Measurements from ENCODE around the gene KLHL30.
A peak's percentile ranks its signal among the peaks of the same experiment; 100 is the strongest.

Gene KLHL30

GRCh38 chr2:238106698-238107524 lies 31.6 kb upstream of the KLHL30 start:
- TF ChIP-seq CEBPB (IDR thresholded peaks at IDR 0.05) (no peak), RAD21 (IDR thresholded peaks at IDR 0.05; ENCODE audit: low read depth) (peak; percentile 51), USF1 (IDR thresholded peaks at IDR 0.05) (no peak), YY1 (IDR thresholded peaks at IDR 0.05; ENCODE audit: low read depth) (no peak)

DNA sequence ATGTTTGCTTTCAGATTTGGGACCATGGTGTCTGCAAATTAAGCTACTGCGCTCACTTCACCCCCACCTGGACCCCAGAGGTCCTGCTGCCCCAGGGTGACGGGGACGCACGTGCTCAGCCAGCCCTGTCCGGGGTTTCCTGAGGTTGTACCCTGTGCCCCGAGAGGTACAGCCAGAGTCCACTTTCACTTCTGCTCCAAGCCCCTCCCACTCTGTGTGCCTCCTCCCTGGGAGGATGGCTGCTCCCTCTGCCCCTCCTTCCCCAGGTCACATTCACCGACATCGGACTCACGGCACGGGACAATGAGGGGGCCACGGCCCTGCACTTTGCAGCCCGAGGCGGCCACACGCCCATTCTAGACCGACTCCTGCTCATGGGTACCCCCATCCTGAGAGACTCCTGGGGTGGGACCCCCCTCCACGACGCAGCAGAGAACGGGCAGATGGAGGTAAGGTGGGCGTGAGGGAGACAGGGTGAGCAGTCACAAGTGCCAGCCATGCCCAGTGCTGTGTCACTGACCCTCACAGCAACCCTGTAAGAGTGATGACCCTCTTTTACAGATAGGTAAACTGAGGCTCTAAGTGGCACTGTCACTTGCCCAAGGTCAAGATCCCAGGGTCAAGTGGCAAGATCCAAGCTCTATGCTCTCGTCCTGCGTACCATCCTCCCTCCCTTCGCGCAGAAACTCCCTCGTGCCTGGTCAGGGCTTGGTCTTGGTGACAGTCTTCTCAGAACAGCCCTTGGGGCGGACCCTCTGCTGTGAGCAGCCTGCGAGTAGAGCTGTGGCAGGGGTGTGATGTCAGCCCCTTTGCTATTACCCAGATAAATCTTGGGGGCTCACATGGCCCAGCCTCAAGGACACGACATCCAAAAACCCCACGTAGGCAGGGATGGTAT lies 30.7 kb upstream of the KLHL30 start:
- TF ChIP-seq FOXM1 (IDR thresholded peaks at IDR 0.05; ENCODE audit: borderline replicate concordance, low read depth) (no peak), RAD21 (IDR thresholded peaks at IDR 0.05; ENCODE audit: low read depth) (no peak)

- no peak for TF ChIP-seq FOXM1 (IDR thresholded peaks at IDR 0.05; ENCODE audit: borderline replicate concordance, low read depth)
- no peak for TF ChIP-seq CREB1 (IDR thresholded peaks at IDR 0.05; ENCODE audit: low read depth)
- TF ChIP-seq, protein P1, sequence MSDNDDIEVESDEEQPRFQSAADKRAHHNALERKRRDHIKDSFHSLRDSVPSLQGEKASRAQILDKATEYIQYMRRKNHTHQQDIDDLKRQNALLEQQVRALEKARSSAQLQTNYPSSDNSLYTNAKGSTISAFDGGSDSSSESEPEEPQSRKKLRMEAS (IDR thresholded peaks at IDR 0.05): no peak
- TF ChIP-seq, protein P2, sequence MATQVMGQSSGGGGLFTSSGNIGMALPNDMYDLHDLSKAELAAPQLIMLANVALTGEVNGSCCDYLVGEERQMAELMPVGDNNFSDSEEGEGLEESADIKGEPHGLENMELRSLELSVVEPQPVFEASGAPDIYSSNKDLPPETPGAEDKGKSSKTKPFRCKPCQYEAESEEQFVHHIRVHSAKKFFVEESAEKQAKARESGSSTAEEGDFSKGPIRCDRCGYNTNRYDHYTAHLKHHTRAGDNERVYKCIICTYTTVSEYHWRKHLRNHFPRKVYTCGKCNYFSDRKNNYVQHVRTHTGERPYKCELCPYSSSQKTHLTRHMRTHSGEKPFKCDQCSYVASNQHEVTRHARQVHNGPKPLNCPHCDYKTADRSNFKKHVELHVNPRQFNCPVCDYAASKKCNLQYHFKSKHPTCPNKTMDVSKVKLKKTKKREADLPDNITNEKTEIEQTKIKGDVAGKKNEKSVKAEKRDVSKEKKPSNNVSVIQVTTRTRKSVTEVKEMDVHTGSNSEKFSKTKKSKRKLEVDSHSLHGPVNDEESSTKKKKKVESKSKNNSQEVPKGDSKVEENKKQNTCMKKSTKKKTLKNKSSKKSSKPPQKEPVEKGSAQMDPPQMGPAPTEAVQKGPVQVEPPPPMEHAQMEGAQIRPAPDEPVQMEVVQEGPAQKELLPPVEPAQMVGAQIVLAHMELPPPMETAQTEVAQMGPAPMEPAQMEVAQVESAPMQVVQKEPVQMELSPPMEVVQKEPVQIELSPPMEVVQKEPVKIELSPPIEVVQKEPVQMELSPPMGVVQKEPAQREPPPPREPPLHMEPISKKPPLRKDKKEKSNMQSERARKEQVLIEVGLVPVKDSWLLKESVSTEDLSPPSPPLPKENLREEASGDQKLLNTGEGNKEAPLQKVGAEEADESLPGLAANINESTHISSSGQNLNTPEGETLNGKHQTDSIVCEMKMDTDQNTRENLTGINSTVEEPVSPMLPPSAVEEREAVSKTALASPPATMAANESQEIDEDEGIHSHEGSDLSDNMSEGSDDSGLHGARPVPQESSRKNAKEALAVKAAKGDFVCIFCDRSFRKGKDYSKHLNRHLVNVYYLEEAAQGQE (IDR thresholded peaks at IDR 0.05; ENCODE audit: low read depth): no peak
- TF ChIP-seq EGR1 (IDR thresholded peaks at IDR 0.05): no peak
- no peak for TF ChIP-seq TAF1 (IDR thresholded peaks at IDR 0.05; ENCODE audit: low read depth)
- TF ChIP-seq CEBPB (IDR thresholded peaks at IDR 0.05): no peak
- no peak for TF ChIP-seq NFIC (IDR thresholded peaks at IDR 0.05)
- no peak for TF ChIP-seq USF1 (IDR thresholded peaks at IDR 0.05)
- no peak for TF ChIP-seq ZBTB7A (IDR thresholded peaks at IDR 0.05; ENCODE audit: low read depth)
- TF ChIP-seq EP300 (IDR thresholded peaks at IDR 0.05; ENCODE audit: borderline replicate concordance): no peak
- no peak for TF ChIP-seq RAD21 (IDR thresholded peaks at IDR 0.05; ENCODE audit: low read depth)
- TF ChIP-seq TEAD4 (IDR thresholded peaks at IDR 0.05): no peak
- TF ChIP-seq TCF12 (IDR thresholded peaks at IDR 0.05; ENCODE audit: low read depth): no peak
- no peak for TF ChIP-seq YY1 (IDR thresholded peaks at IDR 0.05; ENCODE audit: low read depth)
These were observed 29.9 kb upstream of the KLHL30 start for GRCh38 chr2:238108423-238109183.

GRCh38 chr2:238113611-238114010 lies 24.9 kb upstream of the KLHL30 start:
- TF ChIP-seq CREB1 (IDR thresholded peaks at IDR 0.05; ENCODE audit: low read depth): no peak

DNA sequence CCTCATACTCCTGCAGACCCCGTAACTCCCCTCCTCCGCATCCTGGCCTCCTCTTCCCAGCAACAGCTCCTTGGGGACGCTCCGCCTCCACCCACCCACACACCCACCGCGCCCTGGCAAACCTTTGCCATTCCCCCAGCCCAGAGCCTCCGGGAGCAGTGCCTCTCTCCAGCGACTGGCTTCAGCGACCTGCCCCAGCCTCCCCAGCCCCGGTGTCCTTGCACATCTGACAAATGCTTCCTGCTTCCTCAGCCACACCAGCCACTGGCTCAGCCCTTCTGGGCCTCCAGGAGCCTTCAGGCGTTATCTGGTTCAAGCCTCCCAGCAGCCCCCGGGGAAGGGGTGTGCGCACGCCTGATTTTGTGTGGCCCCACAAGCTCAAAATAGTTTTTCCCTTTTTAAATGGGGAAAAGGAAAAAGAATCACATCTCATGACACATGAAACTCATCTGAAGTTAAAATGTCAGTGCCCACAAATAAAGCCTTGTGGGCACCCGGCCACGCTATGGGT lies 24.1 kb upstream of the KLHL30 start:
- no peak for TF ChIP-seq TCF12 (IDR thresholded peaks at IDR 0.05; ENCODE audit: low read depth)
- no peak for TF ChIP-seq CEBPB (IDR thresholded peaks at IDR 0.05)
- no peak for TF ChIP-seq YY1 (IDR thresholded peaks at IDR 0.05; ENCODE audit: low read depth)
- TF ChIP-seq RAD21 (IDR thresholded peaks at IDR 0.05; ENCODE audit: low read depth): no peak
- TF ChIP-seq, protein P2 (IDR thresholded peaks at IDR 0.05; ENCODE audit: low read depth): no peak
- no peak for TF ChIP-seq USF1 (IDR thresholded peaks at IDR 0.05)
- TF ChIP-seq NFIC (IDR thresholded peaks at IDR 0.05): no peak
- no peak for TF ChIP-seq CREB1 (IDR thresholded peaks at IDR 0.05; ENCODE audit: low read depth)
- TF ChIP-seq FOXM1 (IDR thresholded peaks at IDR 0.05; ENCODE audit: borderline replicate concordance, low read depth): no peak
- no peak for TF ChIP-seq EGR1 (IDR thresholded peaks at IDR 0.05)
- TF ChIP-seq, protein P1 (IDR thresholded peaks at IDR 0.05): no peak
- no peak for TF ChIP-seq TAF1 (IDR thresholded peaks at IDR 0.05; ENCODE audit: low read depth)

Data from Ishikawa (cell line).